Hepatocyte (in vitro differentiated cells): ENCODE results near the gene RPP30.

ENCODE experiments used
- CTCF ChIP-seq: fragments of 200-600 bp; sonication (generic); IDR thresholded peaks from 2 replicates; pipeline ENCODE4 v1.5.1; 2016; ENCODE audit warnings: antibody characterized with exemption, mild to moderate bottlenecking; ENCODE audit not compliant: poor library complexity
- EZH2 ChIP-seq: fragments of 200-600 bp; sonication (generic); IDR thresholded peaks from 2 replicates; pipeline ENCODE4 v1.6.1; 2016; ENCODE audit warnings: antibody characterized with exemption, mild to moderate bottlenecking, borderline replicate concordance
- EZH2phosphoT487 ChIP-seq: fragments of 200-600 bp; sonication (generic); IDR thresholded peaks from one replicate; pipeline ENCODE4 v1.6.1; 2018; ENCODE audit warnings: antibody characterized with exemption, mild to moderate bottlenecking, low read depth, moderate library complexity; ENCODE audit not compliant: unreplicated experiment, severe bottlenecking

GRCh38 chr10:90913774-90914420 lies 42.1 kb downstream of the RPP30 start:
- TF ChIP-seq CTCF (no peak), EZH2phosphoT487 (no peak), EZH2 (no peak)
